ENCODE measurements around the gene ALB. TPM values are rescaled to one million over a fixed set of nuclear protein-coding genes. Genes with fewer than 3 reads are reported as not detected.

ALB gene
- total RNA-seq, 1 donor from 2014 or later = 7.6 TPM

DNA sequence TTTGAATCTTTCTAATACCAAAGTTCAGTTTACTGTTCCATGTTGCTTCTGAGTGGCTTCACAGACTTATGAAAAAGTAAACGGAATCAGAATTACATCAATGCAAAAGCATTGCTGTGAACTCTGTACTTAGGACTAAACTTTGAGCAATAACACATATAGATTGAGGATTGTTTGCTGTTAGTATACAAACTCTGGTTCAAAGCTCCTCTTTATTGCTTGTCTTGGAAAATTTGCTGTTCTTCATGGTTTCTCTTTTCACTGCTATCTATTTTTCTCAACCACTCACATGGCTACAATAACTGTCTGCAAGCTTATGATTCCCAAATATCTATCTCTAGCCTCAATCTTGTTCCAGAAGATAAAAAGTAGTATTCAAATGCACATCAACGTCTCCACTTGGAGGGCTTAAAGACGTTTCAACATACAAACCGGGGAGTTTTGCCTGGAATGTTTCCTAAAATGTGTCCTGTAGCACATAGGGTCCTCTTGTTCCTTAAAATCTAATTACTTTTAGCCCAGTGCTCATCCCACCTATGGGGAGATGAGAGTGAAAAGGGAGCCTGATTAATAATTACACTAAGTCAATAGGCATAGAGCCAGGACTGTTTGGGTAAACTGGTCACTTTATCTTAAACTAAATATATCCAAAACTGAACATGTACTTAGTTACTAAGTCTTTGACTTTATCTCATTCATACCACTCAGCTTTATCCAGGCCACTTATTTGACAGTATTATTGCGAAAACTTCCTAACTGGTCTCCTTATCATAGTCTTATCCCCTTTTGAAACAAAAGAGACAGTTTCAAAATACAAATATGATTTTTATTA, 28.3 kb downstream of the ALB start:
- ATAC-seq = no peak

DNA sequence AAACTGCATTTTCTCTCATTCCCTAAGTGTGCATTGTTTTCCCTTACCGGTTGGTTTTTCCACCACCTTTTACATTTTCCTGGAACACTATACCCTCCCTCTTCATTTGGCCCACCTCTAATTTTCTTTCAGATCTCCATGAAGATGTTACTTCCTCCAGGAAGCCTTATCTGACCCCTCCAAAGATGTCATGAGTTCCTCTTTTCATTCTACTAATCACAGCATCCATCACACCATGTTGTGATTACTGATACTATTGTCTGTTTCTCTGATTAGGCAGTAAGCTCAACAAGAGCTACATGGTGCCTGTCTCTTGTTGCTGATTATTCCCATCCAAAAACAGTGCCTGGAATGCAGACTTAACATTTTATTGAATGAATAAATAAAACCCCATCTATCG, 29.1 kb downstream of the ALB start:
- ATAC-seq = no peak

DNA sequence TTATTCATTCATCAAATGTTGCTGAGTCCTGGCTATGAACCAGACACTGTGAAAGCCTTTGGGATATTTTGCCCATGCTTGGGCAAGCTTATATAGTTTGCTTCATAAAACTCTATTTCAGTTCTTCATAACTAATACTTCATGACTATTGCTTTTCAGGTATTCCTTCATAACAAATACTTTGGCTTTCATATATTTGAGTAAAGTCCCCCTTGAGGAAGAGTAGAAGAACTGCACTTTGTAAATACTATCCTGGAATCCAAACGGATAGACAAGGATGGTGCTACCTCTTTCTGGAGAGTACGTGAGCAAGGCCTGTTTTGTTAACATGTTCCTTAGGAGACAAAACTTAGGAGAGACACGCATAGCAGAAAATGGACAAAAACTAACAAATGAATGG, 30.2 kb downstream of the ALB start:
- ATAC-seq = no peak

DNA sequence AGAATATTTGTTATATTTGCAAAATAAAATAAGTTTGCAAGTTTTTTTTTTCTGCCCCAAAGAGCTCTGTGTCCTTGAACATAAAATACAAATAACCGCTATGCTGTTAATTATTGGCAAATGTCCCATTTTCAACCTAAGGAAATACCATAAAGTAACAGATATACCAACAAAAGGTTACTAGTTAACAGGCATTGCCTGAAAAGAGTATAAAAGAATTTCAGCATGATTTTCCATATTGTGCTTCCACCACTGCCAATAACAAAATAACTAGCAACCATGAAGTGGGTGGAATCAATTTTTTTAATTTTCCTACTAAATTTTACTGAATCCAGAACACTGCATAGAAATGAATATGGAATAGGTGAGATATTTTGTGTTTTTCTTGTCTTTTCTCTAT, 31.9 kb downstream of the ALB start, which contains the start of gene AFP:
TSS of gene AFP (plus strand) at position 238 of the 400 bp plus-strand sequence. CDS start at position 280, 42 bp downstream.
- no peak for ATAC-seq

DNA sequence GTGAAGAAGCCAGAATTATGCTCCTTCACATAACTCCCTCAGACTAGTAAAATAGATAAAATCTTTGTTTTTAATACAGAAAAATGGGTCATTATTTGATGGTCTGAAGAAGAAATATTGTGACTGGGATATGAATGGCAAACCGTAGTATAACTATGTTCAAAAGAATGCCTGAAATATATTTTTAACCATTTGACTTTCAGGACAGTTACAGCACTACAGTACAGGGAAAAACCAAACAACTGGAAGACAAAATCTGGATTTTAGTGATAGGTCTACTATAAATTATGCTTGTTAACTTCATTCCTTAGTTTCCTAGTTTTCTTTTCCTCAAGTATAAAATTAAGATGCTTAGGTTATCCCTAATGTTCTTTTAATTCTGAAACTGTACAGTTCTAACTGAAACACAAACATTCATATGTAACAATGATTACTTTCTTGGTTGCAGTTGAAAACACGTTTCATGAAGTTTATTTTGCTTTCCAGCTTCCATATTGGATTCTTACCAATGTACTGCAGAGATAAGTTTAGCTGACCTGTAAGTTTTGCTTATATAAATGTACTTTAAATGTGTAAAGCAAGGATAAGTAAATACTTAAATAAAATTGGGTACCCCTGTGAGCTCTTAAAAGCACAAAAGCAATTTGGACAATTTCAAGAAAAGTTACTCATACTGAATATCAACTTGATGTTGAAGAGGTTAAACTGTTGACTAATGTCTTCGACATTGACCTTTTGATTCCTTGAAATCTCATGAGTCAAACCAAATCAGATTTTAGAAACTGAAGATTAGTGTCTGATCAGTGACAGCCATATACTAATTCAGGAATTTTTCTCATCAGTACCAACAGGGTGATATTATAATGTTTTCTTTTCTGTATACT, 32.8 kb downstream of the ALB start:
- no peak for ATAC-seq

DNA sequence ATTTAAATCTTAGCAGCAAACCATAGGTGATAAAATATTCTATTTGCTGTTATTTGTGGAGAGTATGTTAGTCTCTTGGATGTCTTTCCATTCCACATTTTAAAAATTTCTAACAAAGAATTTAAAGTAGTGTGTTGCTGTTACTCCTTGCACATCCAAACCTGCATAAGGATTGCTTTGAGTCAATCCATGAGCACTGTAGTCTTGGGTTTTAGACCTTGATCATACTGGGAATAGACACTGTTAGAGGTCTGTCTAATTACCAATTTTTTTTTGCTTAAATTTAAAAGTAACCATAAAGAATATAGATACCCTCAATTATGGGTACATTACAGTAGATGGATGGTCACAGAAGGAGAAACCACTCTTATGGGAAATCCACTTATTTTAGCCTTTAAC, 33.5 kb downstream of the ALB start:
- no peak for ATAC-seq

DNA sequence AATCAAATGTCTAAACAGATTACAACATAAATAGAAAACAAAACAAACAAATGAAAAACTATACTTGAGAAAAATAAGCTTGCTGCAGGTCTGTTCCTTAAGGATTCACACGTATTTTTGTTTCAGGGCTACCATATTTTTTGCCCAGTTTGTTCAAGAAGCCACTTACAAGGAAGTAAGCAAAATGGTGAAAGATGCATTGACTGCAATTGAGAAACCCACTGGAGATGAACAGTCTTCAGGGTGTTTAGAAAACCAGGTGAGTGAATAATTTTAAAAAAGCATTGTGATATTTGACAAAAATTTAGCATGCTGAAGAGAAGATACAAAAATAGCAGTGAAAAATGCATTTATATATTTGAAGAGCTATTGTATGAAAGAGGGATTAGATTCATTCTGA, 34.0 kb downstream of the ALB start:
- no peak for ATAC-seq

DNA sequence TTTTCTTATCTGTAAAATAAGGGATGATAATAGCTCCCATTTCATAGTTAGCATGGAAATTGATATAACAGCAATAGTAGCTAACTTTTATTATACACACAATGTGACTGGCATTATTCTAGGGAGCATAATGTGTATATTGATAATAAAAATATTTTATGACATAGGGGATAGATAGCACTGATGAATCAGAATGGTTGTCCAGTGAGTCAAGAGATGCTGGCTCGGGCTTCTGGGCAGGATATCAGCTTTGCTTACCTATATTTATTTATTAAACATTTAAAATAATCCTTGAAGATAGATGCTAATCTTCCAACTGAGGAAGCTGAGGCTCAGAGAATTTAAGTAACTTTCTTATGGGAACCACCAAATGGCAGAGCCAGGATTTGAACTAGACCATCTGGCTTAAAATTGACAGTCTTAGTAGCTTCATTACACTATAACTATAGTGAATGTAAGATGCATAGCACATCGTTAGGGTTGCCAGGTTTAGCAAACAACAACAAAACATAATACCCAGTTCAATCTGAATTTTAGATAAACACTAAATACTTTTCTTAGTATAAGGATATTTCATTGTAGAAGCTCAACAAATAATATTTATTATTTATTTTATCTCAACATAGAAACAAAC, 34.6 kb downstream of the ALB start:
- ATAC-seq = no peak

DNA sequence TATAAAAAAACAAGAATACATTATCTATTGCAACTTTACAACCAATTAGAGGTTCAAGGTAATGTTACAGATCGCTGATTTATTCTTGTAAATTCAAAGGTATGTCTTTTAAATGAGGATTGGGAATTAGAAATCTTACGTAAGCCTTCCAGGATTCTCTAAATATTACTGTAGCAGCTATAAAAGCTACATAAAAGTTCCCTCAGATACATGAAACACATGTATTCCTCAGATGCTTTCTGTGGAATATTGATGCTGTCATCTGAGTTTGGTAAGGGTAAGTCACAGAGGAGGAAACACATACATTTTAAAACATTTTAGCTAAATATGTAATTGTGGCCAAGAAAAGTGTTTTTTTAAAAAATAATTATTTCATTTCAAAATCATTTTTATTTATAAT, 35.4 kb downstream of the ALB start:
- no peak for ATAC-seq

DNA sequence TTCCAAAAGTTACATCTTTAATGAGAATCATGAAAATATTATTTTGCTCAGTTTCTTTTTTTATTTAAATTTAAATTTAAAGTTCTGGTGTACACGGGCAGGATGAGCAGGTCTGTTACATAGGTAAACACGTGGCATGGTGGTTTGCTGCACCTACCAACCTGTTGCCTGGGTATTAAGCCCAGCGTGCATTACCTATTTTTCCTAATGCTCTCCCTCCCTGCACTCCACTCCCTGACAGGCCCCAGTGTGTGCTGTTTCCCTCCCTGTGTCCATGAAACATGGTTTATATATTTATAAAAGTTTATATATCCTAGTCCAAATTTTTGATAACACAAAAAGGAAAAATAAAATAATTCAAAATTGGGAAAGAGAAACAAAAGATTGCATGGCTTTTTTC, 35.9 kb downstream of the ALB start:
- no peak for ATAC-seq

DNA sequence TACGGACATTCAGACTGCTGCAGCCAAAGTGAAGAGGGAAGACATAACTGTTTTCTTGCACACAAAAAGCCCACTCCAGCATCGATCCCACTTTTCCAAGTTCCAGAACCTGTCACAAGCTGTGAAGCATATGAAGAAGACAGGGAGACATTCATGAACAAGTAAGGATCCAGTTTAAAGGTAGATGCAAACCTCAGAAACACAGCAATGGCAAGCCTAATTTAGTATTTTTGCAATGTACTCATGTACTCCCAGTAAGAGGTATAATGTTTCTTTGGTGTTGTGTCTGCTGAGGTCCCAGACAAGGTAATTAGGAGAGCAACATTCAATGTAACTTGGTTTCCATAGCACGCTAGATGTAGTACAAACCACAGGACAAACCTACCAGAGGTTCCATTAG, 36.6 kb downstream of the ALB start:
- no peak for ATAC-seq

DNA sequence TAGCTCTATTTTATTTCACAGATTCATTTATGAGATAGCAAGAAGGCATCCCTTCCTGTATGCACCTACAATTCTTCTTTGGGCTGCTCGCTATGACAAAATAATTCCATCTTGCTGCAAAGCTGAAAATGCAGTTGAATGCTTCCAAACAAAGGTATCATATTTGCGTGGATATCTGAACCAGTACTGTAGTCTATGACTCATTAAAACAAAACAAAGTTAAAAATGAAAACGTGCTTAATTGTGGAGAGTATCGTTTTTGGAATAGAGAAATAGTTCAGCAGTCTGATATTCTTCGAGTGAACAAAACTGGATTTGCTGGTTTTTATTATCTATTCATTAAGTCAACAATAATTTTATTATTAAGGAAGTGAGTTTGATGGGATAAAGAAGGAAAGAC, 38.2 kb downstream of the ALB start:
- no peak for ATAC-seq

DNA sequence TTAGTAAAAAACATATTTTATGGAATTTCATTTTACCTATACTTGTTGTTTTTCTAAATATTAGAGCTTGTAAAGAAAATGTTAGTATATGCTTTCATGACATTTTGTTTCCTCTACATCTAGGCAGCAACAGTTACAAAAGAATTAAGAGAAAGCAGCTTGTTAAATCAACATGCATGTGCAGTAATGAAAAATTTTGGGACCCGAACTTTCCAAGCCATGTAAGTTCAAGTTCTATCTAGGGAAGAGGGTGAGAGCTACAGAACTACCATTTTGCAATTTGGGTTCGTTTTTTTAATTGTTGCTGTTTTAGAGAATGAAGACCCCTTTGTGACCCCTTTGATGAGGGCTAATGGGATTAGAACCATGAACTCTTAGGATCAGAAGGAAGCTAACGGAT, 39.1 kb downstream of the ALB start:
- ATAC-seq = no peak

DNA sequence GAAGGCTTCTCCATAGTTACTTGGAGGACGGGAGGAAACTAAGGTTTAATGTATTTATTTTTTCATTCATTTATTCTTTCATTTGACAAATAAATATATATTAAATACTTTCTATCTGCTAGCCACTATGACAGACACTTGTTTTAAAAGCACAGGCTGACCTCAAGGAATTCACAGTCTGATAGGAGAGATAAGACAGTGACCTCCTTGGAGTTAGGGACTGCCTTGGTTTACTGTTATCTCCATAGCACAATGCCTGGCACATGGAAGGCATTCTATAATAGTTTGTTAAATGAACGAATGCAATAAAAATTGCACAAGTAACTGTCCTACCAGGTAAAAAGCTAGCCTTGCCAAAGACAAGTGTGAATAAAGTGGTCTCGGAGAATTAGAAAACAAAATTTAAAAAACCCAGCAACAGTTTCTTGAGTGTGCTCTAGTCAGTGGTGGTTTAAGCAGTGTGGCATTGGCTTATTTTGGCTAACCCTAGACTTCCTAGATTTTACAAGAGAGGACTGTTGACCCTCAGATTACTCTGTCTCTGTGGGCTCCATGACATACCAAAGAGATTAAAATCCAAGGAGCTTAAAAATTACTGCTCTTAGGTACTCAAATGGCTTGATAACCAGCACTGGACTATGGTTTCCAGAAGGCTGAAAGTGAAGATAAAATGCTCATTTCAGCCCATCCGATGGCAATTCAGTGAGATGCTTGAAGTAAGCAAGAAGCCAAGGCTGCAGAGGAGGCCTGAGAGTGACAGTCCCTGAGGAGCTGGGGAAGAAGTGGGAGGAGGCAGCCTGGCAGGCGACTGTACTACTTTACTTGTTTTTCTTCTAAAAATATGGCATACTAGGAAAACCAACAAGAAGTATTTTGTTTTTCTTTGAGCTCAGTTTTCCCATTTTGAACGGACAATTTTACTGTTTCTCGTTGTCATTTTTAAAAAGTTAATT, 41.6 kb downstream of the ALB start:
- ATAC-seq = no peak

DNA sequence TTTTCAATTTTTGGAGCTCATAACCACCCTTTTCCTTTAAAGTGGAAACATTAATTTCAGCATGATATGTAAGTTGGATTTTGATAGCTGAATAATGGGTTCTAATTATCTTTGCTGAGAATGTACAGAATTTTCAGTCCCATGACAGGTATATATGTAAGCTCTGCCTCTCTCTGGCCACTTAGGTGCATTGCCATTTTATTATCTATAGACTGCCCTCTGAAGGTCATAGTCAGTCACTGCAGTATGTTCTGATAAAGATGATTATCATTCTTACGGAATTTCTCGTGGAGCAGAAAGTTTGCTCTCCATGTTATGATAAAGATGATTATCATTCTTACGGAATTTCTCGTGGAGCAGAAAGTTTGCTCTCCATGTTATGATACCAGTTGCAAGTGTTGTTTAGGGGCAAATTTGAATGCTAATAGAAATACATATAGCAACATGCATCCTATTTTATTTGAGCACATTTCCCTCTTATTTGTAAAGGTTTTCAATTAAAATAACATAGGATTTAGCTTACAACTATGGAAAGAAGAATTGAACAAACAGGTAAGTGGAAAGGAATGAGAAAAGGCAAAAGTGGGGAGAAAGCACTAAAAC, 42.4 kb downstream of the ALB start:
- peak; percentile 79 for ATAC-seq

DNA sequence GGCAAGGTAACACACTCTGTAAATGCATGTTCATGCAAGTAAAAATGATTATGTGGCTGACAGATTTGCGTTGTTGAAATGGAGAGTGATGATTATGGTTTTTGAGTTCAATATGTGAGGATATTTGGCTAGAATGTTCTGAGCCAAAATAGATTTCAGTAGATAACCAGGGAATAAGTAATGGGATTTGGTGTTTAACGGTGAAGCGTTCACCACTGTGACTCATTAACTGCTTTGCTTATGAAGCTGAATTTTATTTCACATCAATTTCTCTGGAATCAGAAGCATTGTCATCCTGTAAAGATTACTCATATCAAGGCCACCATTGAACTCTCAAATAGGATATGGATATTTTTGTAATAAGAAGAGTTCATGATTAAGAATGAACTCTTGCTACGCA, 43.6 kb downstream of the ALB start:
- no peak for ATAC-seq

DNA sequence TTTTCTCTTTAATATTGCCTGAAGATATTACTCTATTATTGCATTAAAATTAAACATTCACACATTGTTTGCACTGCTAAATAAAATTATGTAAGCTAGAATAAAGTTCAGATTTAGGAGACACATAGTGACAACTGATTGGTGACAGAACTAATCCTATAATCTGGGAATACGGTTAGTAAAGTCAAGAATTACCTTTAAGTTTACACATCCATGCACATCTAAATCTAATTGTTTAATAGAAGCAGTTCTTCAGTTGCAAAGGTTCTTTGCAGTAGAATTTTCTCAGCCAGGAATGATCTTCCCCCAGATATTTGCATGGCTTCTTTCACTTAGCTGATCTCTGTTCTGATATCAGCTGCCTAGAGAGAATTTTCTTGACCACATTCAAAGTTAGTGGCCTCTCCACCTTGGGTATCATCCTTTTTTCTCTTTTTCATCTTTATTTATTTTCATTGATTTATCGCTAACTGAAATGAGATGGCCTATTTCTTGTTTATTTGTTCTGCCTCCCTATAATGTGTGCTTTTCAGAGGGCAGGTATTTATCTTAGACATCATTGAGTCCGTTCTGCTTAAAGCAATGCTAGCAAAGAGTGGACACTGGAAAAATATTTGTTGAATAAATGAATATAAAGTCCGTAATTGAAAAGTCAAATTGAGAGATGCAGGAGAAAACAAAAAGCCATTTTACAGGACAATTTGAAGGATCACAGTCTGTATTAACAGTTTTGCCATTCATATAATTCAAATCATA, 44.5 kb downstream of the ALB start:
- ATAC-seq = no peak

DNA sequence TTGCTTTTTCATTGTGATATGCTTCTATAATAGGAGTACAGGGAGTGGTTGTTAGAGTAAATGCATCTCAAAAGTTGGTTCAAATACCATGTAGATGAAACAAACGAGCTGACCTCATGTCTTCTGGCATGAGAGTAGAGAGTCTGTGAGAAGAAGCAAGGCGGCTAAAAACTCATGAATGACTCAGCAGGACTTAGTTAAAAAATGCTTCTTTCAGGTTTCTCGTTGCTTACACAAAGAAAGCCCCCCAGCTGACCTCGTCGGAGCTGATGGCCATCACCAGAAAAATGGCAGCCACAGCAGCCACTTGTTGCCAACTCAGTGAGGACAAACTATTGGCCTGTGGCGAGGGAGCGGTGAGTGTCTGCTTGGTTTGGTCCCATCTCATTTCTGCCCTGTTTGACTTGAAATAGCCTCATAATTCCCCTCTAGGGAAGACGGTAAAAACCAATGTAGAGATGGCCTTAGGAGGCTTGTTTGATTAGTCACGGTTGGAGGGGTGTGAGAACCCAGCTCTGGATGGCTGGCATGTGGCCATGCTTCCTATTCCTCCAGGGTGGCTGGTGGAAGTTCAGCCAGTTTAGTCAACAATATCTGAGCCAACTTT, 46.4 kb downstream of the ALB start:
- ATAC-seq = peak; percentile 26

DNA sequence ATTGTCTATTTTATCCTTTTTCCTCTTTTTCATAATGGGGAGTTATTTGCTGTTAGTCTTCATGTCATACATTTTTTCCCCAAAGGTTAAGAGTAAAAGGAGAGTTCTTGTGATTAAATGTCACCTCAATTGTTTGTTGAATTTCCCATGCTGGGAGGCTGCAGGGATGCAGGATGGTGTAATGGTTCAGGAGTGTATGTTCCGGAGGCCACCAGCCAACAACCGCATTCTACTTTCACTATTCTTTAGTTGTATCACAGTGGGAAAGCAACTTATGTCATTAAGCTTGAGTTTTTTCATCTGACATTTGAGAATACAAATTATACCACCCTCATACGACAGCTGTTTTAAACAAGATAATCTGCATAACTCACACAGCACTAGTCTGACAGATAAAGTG, 47.3 kb downstream of the ALB start:
- ATAC-seq = no peak

DNA sequence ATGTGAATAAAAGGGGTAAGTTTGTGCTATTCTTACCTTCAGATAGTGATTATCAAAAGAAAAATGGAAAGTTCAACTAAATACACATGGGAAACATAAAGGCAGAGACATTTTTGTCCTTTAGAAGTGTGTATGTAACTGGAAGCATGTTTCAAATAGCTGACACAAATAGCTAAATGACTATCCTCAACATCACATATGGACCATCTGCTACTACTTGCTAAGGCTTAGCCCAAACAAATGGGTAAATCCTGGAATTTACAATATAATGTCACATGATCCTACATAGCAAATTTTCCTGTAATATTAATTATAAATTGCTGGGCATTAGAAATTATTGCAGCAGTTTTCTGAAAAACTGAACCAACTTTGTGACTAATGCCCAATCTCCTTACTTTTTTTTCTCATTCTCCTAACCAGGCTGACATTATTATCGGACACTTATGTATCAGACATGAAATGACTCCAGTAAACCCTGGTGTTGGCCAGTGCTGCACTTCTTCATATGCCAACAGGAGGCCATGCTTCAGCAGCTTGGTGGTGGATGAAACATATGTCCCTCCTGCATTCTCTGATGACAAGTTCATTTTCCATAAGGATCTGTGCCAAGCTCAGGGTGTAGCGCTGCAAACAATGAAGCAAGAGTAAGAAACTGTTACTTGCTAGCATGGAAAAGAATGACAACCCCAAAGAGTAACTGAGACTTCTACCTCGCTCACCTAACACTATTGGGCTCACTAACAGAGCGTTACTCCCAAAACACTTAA, 48.1 kb downstream of the ALB start:
- no peak for ATAC-seq
